Body of pancreas (tissue), 4 donors: Measurements from ENCODE around the gene BAAT. TPM values are rescaled to one million over a fixed set of nuclear protein-coding genes. Genes with fewer than 3 reads are reported as not detected.

Experiments
- ATAC-seq: fragments of 150-250 bp; one replicate; pipeline ENCODE4 v1.9.1; 2016
- DNase-seq, 4 donors: peaks; one replicate each; pipeline ENCODE4 v3.0.0-alpha.2; 2019
- H3K27ac ChIP-seq, 4 donors: fragments of 200-600 bp; sonication (generic); 1 replicate in 3 of 4; 2 replicates in 1 of 4; pipeline versions ENCODE4 v1.5.1 to v1.6.1; 2016 to 2019; ENCODE audit warnings: mild to moderate bottlenecking in 1 of 4, mixed read lengths in 1 of 4, moderate library complexity in 1 of 4
- H3K27me3 ChIP-seq, 2 donors: fragments of 200-600 bp; sonication (generic); one replicate each; pipeline ENCODE4 v1.6.0; 2016; ENCODE audit warnings: mild to moderate bottlenecking in 1 of 2
- H3K36me3 ChIP-seq, 2 donors: fragments of 200-600 bp; sonication (generic); replicated peaks in 1 of 2; 2 replicates each; pipeline ENCODE4 v1.5.1; 2016; ENCODE audit warnings: low read depth in 2 of 2; ENCODE audit not compliant: insufficient read depth in 1 of 2
- H3K4me1 ChIP-seq: fragments of 200-600 bp; sonication (generic); one replicate; pipeline ENCODE4 v1.6.0; 2016
- H3K4me3 ChIP-seq, 2 donors: fragments of 200-600 bp; sonication (generic); 1 replicate in 1 of 2; 2 replicates in 1 of 2; pipeline ENCODE4 v1.5.1; 2016 to 2019
- H3K9me3 ChIP-seq, 3 donors: fragments of 200-600 bp; sonication (generic); 1 replicate in 2 of 3; 2 replicates in 1 of 3; pipeline ENCODE4 v1.5.1; 2016
- CTCF ChIP-seq, 7 experiments: fragments of 450-650 bp in 4 of 7; fragments of 200-600 bp in 3 of 7; sonication (generic) in 3 of 7; IDR thresholded peaks; one replicate each; pipeline ENCODE4 v1.5.1; 2016 to 2019; ENCODE audit warnings: antibody characterized with exemption in 7 of 7
- POLR2A ChIP-seq, 3 donors: fragments of 450-650 bp; IDR thresholded peaks; one replicate each; pipeline ENCODE4 v1.6.1; 2016; ENCODE audit warnings: antibody characterized with exemption in 3 of 3, mild to moderate bottlenecking in 2 of 3
- WGBS, 2 donors: methylation state at CpG; one replicate each; pipeline ENCODE4 v1.1.5; 2017; 5-methylcytosine and 5-hydroxymethylcytosine counted together
- intact Hi-C: fragments of 100-400 bp; cut with DNase I; formaldehyde crosslinking; loops from one replicate; pipeline ENCODE4 v1.15.1; 2023
- total RNA-seq, 2 donors: library from RNA; depleted of rRNA; stranded (reverse); fragments of >200 nt; gene quantifications; one replicate each; pipeline ENCODE4 v1.1.0, GENCODE V29; 2016

The BAAT gene
- total RNA-seq, 2 donors from 2014 or later: 1.0 to 2.6 TPM

GRCh38 chr9:101353683-101354082 is 31.1 kb downstream of the BAAT start:
- WGBS, 2 donors: 90% methylated on average over 2 of the region's 2 CpGs

GRCh38 chr9:101352892-101353463 is 31.8 kb downstream of the BAAT start:
- WGBS, 2 donors: 75 to 84% methylated on average over 6 of the region's 6 CpGs
- no peak for TF ChIP-seq POLR2A (IDR thresholded peaks at IDR 0.05)
- TF ChIP-seq CTCF (IDR thresholded peaks at IDR 0.05): no peak
- H3K27me3 ChIP-seq: no peaks in the 10 kb centered on the region
- ATAC-seq (no peak), DNase-seq (no peak)
- intact Hi-C loops: no loop called here
- no peaks in the 10 kb centered on the region for H3K36me3 ChIP-seq
- H3K9me3 ChIP-seq: no peaks in the 10 kb centered on the region
- peaks cover 16% of the 10 kb centered on the region for H3K4me1 ChIP-seq
- H3K27ac ChIP-seq: no peak overlapping the region
- no peak overlapping the region for H3K4me3 ChIP-seq

More at GRCh38 chr9:101353683-101354082, 31.1 kb downstream of the BAAT start:
- no peak for DNase-seq
- H3K27me3 ChIP-seq: no peaks in the 10 kb centered on the region
- ATAC-seq: no peak
- H3K36me3 ChIP-seq: no peaks in the 10 kb centered on the region
- intact Hi-C loops: no loop called here
- no peak overlapping the region for H3K4me3 ChIP-seq
- H3K9me3 ChIP-seq: no peaks in the 10 kb centered on the region
- peaks cover 16% of the 10 kb centered on the region for H3K4me1 ChIP-seq
- H3K27ac ChIP-seq: no peak overlapping the region
- TF ChIP-seq POLR2A (IDR thresholded peaks at IDR 0.05): no peak
- TF ChIP-seq CTCF (IDR thresholded peaks at IDR 0.05): no peak

GRCh38 chr9:101350285-101350684 is 34.5 kb downstream of the BAAT start:
- 81 to 84% methylated on average over 1 of the region's 1 CpG for WGBS, 2 donors
- no peaks in the 10 kb centered on the region for H3K9me3 ChIP-seq
- TF ChIP-seq CTCF (IDR thresholded peaks at IDR 0.05): no peak
- no peak for ATAC-seq
- H3K27ac ChIP-seq: no peak overlapping the region
- H3K36me3 ChIP-seq: no peaks in the 10 kb centered on the region
- DNase-seq: no peak
- intact Hi-C loops: no loop called here
- peaks cover 15% of the 10 kb centered on the region for H3K4me1 ChIP-seq
- no peaks in the 10 kb centered on the region for H3K27me3 ChIP-seq
- no peak overlapping the region for H3K4me3 ChIP-seq

GRCh38 chr9:101342595-101342994 is 42.2 kb downstream of the BAAT start:
- TF ChIP-seq CTCF (IDR thresholded peaks at IDR 0.05) (no peak), POLR2A (IDR thresholded peaks at IDR 0.05) (no peak)
- peaks cover 16% of the 10 kb centered on the region for H3K4me1 ChIP-seq
- no peaks in the 10 kb centered on the region for H3K36me3 ChIP-seq
- H3K9me3 ChIP-seq: no peaks in the 10 kb centered on the region
- no peak for DNase-seq
- intact Hi-C loops: no loop called here
- peak; percentile 18 for ATAC-seq
- 15 to 18% methylated on average over 1 of the region's 1 CpG for WGBS, 2 donors
- no peak overlapping the region for H3K27ac ChIP-seq
- no peak overlapping the region for H3K4me3 ChIP-seq
- no peaks in the 10 kb centered on the region for H3K27me3 ChIP-seq

GRCh38 chr9:101341958-101342357 is 42.8 kb downstream of the BAAT start:
- ATAC-seq: no peak
- H3K27ac ChIP-seq: no peak overlapping the region
- no peak overlapping the region for H3K4me3 ChIP-seq
- H3K4me1 ChIP-seq: peaks cover 16% of the 10 kb centered on the region
- H3K27me3 ChIP-seq: no peaks in the 10 kb centered on the region
- H3K9me3 ChIP-seq: no peaks in the 10 kb centered on the region
- TF ChIP-seq CTCF (IDR thresholded peaks at IDR 0.05) (no peak), POLR2A (IDR thresholded peaks at IDR 0.05) (no peak)
- no peaks in the 10 kb centered on the region for H3K36me3 ChIP-seq
- intact Hi-C loops: no loop called here
- DNase-seq: no peak
